HG02623 (cell line): ENCODE data around the gene FIS1.
"Not testable (repeated sequence)": the region's sequence is repeated elsewhere in the genome, so short reads cannot be mapped to it uniquely, and the experiment has no call there.

Experiments used
- ATAC-seq: cut with Tn5 transposase; IDR thresholded peaks from one replicate; pipeline ENCODE4 v1.9.1; 2021; ENCODE audit warnings: moderate library complexity; ENCODE audit not compliant: unreplicated experiment

The FIS1 gene

DNA sequence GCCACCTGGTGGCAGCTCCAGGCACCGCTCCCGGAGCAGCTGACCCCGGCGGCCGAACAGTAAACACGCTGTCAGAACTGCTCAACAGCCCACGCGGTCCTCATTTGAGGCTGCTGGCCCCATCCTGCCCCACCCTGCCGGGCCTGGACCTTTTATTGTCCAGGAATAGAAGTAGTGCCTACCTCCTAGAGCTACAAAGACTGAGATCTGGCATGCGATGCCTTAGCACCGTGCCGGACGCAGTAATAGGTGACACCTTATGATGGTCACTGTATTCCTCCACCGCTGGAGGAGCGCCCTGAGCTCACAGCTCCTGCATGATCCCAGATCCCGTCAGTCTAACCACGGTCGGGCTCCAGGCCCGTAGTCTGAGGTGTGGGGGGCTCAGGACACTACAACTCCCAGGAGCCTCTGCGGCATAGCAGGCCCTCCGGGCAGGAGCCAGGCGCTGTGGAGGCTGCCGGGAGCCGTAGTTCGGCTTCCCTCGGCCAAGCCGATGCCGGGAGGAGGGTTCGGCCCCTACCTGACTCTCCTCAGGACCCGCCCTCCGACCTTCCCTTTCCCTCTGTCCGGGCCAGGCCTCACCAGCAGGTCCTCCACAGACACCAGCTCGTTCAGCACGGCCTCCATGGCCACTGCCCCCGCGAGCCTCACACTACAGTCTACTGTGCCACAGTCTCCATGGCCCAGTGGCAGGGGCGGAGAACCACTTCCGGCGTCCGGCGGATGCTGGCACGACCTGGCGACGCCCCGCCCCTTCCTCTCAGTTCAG, at the start of gene FIS1:
Gene FIS1, minus strand, starts transcription at position 707 of the 772 bp plus-strand sequence. Its CDS starts 77 bp downstream, at position 630.
- peak; percentile 88 for ATAC-seq

DNA sequence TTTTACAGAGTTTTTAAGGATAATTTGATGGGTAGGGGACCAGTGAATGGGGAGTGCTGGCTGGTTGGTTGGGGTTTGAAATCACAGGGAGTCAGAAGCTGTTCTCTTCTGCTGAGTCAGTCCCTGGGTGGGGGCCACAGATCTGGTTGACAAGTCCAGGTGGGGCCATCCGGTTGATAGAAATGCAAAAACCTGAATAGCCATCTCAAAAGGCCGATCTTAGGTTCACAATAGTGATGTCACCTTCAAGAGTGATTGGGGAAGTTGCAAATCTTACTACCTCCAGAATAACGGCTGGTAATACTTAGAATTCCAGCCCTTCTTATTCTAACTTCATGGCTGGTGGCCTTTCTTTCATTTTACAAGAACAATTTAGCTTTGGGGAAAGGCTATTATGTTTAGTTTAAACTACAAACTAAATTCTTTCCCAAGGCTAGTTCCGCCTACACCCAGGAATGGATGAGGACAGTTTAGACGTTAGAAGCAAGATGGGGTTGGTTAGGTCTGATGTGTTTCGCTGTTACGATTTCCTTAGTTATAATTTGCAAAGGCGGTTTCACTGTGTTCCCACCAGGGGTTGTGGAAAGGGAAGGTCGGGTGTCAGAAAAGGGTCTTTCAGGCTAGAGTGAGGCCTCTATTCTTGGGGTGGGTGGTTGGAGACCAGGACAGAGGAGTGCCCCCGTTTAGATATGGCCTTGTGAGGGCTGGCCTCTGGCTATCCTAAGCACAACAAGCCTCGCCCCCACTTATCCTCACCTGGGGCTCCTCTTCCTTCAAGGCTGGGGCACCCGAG, 49.4 kb upstream of the FIS1 start:
- no peak for ATAC-seq

DNA sequence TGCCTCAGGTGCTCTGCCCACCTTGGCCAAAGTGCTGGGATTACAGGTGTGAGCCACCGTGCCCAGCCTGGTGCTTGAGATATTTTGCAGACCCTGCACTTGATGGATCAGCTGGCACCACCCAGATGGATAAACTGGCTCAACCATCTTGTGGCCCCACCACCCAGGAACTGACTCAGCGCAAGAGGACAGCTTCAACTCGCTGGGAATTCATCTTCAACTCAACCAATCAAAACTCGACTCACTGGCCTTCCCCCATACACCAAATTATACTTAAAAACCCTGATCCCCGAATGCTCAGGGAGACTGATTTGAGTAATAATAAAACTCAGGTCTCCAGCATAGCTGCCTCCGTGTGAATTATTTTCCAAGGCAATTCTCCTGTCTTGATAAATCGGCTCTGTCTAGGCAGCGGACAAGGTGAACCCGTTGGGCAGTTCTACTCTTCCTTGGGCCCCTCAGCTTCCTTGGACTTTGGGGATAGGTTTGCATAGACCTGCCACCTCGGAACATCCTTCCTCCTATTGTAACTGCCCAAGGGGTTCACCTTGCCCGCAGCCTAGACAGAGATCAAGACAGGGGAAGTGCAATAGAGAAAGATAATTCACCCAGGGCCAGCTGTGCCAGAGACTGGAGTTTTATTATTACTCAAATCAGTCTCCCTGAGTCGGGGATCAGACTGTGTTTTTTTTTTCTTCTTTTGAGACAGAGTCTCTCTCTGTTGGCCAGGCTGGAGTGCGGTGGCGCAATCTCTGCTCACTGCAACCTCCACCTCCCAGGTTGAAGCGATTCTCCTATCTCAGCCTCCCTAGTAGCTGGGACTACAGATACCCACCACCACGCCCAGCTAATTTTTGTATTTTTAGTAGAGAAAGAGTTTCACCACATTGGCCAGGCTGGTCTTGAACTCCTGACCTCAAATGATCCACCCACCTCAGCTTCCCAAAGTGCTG, 48.5 kb upstream of the FIS1 start:
- not testable (repeated sequence) for ATAC-seq

GRCh38 chr7:101292566-101292965, 47.7 kb upstream of the FIS1 start:
- ATAC-seq: not testable (repeated sequence)

GRCh38 chr7:101290186-101291037, 45.5 kb upstream of the FIS1 start:
- not testable (repeated sequence) for ATAC-seq

GRCh38 chr7:101289687-101290086, 44.8 kb upstream of the FIS1 start:
- not testable (repeated sequence) for ATAC-seq

- ATAC-seq: no peak
Observed at GRCh38 chr7:101288439-101288838, 43.6 kb upstream of the FIS1 start.

DNA sequence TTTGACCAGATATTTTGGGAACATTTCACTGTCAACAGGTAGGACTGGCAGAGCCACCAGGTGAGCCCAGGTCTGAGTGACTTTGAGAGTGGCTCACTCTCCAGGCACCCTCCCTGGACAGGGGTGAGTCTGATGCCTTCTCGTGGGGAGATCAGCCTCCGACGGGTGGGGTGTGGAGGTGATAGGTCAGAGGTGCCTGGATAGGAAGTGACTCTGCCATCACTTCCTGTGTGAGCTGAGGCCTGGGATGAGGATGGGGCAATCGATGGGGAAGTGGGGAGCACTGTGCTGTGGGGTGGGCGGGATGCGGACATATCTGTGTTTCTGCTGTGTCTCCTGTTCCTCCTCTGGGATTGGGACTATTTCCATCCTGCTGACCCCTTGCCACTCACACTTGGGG, 42.2 kb upstream of the FIS1 start:
- no peak for ATAC-seq

- ATAC-seq: not testable (repeated sequence)
Observed at GRCh38 chr7:101285880-101286279, 41.0 kb upstream of the FIS1 start.

DNA sequence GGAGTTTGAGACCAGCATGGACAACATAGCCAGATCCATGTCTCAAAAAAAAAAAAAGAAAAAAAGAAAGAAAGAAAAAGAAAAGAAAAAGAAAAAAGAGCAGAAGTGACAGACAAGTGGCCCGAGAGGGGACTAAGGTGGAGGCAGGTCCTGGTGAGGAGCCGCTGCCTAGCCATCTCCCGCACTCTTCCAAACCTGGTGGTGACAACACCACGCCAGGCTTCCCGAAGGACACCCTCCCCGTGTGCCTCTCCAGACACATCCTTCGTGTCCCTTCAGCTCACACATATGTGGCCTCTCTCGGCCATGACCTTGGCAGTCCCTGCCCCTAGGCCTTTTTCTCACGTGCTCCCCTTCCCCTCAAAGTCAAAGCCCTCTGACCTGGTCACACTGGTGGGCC, 40.3 kb upstream of the FIS1 start:
- ATAC-seq: no peak

DNA sequence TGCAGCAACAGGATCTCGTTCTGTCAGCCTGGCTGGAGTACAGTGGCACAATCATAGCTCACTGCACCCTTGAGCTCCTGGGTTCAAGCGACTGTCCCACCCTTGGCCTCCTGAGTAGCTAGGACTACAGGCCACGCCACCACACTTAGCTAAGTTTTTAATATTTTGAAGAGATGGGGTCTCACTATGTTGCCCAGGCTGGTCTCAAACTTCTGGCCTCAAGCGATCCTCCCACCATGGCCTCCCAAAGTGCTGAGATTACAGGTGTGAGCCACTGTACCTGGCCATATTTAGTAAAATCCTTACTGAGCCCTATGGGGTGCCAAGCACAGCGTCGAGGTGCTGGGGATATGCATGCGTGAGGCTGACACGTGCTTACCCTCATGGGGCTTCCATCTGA, 36.0 kb upstream of the FIS1 start:
- ATAC-seq: not testable (repeated sequence)

- no peak for ATAC-seq
Observed at GRCh38 chr7:101278461-101279292, 33.8 kb upstream of the FIS1 start.

- no peak for ATAC-seq
Observed at GRCh38 chr7:101277155-101277554, 32.3 kb upstream of the FIS1 start.

GRCh38 chr7:101273206-101273605, 28.3 kb upstream of the FIS1 start:
- no peak for ATAC-seq

GRCh38 chr7:101271021-101271420, 26.1 kb upstream of the FIS1 start:
- no peak for ATAC-seq

DNA sequence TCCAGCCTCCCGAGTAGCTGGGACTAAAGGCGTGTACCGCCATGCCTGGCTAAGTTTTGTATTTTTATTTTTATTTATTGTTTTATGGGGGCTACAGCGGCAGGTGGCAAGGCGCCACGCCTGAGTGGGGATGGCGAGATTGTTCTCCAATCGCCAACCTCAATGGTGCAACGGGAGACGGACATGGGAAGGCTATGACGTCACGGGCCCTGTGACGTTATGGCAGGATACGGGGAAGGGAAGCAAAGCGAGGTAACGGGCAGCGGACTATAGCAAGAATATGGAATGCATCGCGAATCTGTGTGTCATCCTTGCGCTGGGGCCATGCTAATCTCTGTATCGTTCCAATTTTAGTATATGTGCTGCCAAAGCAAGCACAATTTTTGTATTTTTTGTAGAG, 24.8 kb upstream of the FIS1 start:
- ATAC-seq: no peak

DNA sequence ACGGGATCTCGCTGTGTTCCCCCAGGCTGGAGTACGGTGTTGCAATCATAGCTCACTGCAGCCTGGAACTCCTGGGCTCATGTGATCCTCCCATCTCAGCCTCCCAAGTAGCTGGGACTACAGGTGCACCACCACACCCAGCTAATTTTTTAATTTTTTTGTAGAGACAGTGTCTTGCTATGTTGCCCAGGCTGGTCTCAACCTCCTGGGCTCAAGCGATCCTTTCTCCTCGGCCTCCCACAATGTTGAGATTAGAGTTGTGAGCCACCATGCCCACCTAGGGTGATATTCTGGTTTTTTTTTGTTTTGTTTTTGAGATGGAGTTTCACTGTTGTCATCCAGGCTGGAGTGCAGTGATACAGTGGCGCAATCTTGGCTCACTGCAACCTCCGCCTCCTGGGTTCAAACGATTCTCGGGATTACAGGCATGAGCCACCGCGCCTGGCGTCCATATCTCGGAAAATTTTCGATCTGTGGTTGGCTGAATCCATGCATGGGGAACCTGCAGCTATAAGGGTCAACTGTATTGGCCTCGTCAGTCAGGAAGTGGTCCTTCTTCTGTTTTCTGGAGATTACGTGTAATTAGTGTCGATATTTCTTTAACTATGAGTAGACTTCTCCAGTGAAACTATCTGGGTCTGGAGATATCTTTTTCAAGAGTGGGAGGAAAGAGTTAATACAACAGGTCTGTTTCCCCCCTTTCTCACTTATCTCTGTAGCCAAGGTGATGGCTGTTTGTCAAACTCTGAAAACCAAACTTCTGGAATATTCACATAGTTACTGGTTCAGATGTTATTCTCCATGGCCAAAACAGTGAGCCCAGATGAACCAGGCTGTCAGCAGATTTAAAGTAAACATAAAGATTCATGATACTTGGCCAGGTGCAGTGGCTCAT, 21.0 kb upstream of the FIS1 start:
- ATAC-seq: no peak

DNA sequence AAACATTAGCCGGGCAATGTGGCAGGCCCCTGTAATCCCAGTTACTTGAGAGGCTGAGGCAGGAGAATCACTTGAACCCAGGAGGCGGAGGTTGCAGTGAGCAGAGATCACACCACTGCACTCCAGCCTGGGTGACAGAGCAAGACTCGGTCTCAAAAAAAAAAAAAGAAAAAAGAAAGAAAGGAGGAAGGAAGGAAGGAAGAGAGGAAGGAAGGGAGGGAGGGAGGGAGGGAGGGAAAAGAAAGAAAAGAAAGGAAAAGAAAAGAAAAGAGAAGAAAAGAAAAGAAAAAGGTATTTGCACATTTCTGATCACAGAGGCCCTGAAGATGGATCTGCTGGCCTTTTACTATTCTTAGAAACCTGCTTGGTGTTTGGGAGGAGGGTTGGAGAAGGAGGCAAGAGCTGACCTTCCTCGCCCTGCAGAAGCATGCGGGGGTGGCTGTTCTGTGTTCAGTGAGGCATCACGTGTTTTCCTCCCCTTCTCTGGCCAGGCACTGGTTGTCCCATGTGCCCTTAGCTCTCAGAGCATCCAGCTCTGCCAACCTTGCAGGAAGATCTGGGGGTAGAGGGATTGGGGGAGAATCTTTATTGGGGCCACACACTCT, 19.3 kb upstream of the FIS1 start:
- ATAC-seq: not testable (repeated sequence)
